Retinal pigment epithelial cell (primary cell): ENCODE results near the gene TEKT5.

Experiments
- DNase-seq: peaks from one replicate; pipeline ENCODE4 v3.0.0-alpha.2; 2010; ENCODE audit warnings: low read depth
- H3K4me3 ChIP-seq: 2 replicates; pipeline ENCODE4 v1.5.1; 2011; ENCODE audit warnings: mild to moderate bottlenecking, low read length, control low read depth, moderate library complexity
- CTCF ChIP-seq: conservative IDR thresholded peaks from 2 replicates; pipeline ENCODE4 v1.5.1; 2011; ENCODE audit warnings: low read depth, low read length, control low read depth, inconsistent platforms

The TEKT5 gene

GRCh38 chr16:10592611-10593010 lies 102.1 kb downstream of the TEKT5 start:
- no peak for TF ChIP-seq CTCF
- no peak overlapping the region for H3K4me3 ChIP-seq
- DNase-seq: no peak

- no peak for TF ChIP-seq CTCF
- H3K4me3 ChIP-seq: no peak overlapping the region
- DNase-seq: no peak
These were observed 104.4 kb downstream of the TEKT5 start for GRCh38 chr16:10590342-10590741.

GRCh38 chr16:10589109-10589508 lies 105.6 kb downstream of the TEKT5 start:
- H3K4me3 ChIP-seq: no peak overlapping the region
- no peak for DNase-seq
- no peak for TF ChIP-seq CTCF

DNA sequence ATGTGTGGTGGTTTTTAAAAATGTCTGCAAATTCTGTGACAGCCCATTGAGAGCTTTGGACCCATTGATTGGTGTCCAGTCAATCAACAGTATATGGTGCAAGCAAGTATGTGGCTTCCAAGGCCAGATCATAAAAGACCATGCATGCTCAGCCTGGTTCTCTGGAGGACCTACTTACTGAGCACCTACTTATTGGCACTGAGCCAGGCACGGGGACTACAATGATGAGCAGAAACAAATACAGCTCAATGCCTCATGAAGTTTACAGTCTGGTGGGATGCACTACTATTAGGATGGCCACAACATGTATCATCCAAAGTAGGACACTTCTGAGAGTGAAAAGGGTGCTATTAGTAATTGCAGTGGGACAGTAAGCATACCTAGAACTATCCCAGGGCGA lies 107.1 kb downstream of the TEKT5 start:
- DNase-seq: no peak
- H3K4me3 ChIP-seq: no peak overlapping the region
- no peak for TF ChIP-seq CTCF

DNA sequence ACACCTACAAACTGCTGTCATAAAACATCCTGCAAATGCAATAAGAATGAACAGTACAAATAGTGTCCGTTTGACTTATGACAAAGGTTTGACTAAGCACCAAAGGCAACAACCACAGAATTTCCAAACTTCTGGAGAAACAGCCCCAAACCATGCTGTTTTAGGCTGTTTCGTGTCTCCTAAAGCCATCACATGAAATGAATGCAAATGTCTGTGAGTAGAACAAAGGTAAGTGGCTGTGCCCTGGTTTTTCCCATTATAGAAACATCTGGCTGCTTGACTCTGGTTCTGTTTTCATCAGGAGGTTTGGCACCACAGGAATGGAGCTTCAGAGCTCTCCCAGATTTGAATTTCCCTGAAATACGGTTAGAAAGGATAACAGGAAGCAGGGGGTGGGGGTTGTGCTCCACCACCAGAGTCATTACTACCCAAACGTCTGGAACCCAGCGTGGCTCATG lies 109.7 kb downstream of the TEKT5 start:
- H3K4me3 ChIP-seq: no peak overlapping the region
- TF ChIP-seq CTCF: no peak
- no peak for DNase-seq

DNA sequence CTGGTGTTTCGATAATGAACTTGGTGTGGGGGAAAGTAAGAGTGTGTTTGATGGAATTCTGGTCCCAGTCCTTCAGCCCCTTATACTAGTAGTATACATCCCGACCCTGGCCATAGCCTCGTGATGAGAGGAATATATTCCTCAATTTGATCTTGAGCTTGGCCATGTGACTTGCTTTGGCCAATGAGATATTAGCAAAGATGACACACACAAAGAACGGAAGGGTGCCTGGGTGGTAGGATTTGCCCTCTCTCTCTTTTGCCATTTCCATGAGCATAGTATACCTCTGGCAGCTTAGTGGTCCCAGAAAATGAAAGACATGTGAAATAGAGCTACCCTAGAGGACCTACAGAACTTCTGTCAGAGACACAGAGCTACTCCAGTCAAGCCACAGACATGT lies 111.5 kb downstream of the TEKT5 start:
- no peak overlapping the region for H3K4me3 ChIP-seq
- no peak for DNase-seq
- TF ChIP-seq CTCF: no peak

- no peak overlapping the region for H3K4me3 ChIP-seq
- no peak for TF ChIP-seq CTCF
- no peak for DNase-seq
These were observed 113.2 kb downstream of the TEKT5 start for GRCh38 chr16:10581507-10581906.
